ENCODE results near the gene KCNS3.

- TF ChIP-seq TCF7L2 (IDR thresholded peaks at IDR 0.05; ENCODE audit: low read depth, low read length) = no peak
- TF ChIP-seq CTCF (IDR thresholded peaks at IDR 0.05) = peak; percentile 93
- no peak for TF ChIP-seq POLR2AphosphoS5 (IDR thresholded peaks at IDR 0.05; ENCODE audit: low read depth, low read length)
- no peak for TF ChIP-seq REST (IDR thresholded peaks at IDR 0.05; ENCODE audit: insufficient read depth in 1 of 2, low read depth in 2 of 2, low read length in 1 of 2)
- TF ChIP-seq SIN3A (IDR thresholded peaks at IDR 0.05; ENCODE audit: borderline replicate concordance, insufficient read depth, low read depth, low read length) = no peak
Measured at GRCh38 chr2:17830053-17831034, 48.1 kb upstream of the KCNS3 start.

Data from Panc1 (cell line).